OCI-M1 (cell line): ENCODE measurements around the gene TUG1.

Source experiments
- DNase-seq: peaks from one replicate; lab custom pipeline; 2025; lab: John Stamatoyannopoulos, UW

The TUG1 gene

GRCh38 chr22:30947816-30948454 is 21.1 kb upstream of the TUG1 start:
- peak; percentile 32 for DNase-seq

- DNase-seq, result no peak
These were observed 20.1 kb upstream of the TUG1 start for GRCh38 chr22:30948930-30949342.

- DNase-seq, result no peak
These were observed 19.0 kb upstream of the TUG1 start for GRCh38 chr22:30949934-30950660.

- no peak for DNase-seq
These were observed 15.9 kb upstream of the TUG1 start for GRCh38 chr22:30953206-30953605.

DNA sequence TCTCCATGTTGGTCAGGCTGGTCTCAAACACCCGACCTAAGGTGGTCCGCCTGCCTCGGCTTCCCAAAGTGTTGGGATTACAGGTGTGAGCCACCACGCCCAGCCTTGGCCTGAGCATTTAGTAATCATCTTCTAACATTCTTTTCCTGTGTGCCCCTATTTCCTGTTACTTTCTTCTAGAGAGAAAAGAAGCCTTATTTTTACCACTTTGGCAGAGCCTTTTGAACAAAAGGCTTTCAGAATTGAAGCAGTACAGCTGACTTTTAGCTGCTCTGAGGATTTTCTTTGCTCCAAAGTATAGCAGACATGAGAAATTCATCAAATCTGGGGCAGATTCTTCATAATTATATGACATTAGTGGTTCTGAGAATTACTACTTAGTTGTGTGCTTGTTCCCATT is 13.9 kb upstream of the TUG1 start:
- DNase-seq, result no peak

DNA sequence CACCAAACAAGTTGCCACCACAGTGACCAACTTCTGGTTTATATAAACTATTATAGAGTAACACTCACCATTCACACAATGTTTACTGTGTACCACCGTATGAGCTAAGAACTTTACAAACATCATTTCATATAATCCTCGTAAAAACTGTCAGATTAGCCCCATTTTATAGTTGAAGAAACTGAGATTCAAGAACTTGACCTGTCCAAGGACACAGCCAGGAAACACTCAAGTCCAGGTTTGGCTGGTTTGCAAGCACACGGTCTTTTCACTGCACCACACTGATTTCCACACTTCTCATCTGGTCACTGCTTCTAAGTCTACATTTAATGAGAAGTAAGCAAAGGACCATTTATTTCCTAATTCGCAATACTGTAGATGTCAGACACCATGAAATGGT is 4.2 kb upstream of the TUG1 start:
- DNase-seq, result no peak

DNA sequence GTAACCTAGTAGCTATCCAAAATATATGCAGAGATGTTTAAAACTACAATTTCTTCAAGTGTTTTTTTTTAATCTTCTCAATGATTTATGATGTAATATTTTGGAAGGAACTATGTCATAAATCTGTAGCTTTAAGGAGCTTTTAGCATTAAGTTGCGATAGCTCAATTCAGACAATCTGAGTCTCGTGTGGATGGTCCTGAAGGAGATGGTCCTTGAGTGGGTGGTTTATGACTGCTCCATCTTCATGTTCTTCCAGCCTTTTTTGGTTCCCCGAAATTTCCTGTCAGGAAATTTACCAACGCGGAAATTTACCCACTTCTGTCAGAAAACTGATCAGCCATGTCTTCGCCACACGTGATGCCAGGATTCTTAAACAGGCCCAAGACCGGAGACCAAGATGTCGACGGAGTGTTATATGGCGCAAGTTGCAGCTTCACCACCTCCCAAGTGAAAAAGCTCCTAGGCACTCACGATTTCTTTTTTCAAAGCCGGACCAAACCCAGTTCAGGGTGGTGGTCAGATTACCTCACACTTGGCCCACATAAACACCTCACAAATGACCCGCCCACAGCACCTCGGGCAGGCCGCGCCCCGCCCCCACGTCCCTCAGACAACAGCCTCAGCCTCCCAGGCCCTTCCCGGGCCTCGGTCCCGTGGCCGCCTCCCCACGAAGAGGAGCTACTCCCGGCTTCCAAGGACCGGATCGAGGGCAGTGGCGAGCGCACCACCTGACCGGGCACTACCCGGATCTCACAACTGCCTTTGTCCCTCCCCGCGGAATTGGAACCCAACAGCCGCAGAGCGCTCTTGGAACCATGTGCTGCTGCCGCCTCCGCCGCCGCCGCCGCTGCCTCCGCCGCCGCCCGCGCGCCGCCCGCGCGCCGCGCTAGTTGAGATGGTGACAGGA is 796 bp upstream of the TUG1 start, which contains the start of gene MORC2:
TSS of gene MORC2 (minus strand) at position 760 of the 909 bp plus-strand sequence. CDS start 885 bp downstream, outside the sequence.
- DNase-seq, result peak; percentile 84

DNA sequence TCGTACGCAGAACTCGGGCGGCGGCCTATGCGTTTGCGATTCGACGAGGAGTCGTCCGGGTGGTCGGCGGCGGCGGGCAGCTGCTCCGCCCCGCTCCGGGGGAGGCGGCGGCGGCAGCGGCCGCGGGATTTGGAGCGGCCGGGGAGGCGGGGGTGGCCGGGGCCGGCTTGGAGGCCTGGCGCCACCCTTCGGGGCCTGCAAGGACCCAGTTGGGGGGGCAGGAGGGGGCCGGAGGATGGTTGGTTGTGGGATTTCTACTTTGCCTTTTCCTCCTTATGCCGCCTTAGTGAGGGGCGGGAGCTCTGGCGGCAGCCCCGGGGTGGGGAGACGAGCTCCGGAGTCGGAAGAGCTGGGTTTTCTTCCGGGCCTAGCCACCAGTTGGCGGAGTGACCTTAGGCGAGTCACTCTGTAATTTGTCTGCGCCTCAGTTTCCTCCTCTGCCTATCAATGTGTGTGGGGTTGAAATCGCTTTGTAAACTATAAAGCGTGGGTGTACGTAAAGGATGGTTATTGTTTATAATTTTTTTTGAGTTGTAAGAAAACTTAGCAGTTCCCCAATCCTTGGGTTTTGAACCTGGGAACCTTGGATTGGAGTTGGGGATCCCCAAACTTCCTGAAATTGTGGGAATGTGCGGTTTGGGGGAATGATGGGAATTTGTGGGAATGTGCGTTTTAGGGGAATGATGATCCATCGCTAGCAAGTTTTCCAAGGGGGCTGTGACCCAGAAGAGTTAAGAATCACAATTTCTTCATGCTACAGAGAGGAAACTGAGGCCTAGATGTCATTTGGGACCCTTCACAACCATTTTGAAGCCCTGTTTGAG is 679 bp downstream of the TUG1 start:
- DNase-seq, result peak; percentile 72

DNA sequence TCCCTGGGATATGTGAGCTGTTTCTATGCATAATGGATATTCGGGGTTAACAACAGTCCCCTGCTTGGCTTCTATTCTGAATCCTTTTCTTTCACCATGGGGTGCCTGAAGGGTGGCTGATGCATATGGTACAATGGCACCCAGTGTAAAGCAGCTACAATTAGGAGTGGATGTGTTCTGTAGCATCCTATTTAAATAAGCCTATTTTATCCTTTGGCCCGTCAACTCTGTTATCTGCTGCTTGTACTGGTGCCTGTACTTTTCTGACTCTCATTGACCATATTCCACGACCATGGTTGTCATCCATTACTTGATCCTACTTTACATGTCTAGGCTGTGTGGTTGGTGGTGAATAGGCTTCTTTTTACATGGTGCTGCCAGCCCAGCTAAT is 1.3 kb downstream of the TUG1 start:
- DNase-seq, result no peak

DNA sequence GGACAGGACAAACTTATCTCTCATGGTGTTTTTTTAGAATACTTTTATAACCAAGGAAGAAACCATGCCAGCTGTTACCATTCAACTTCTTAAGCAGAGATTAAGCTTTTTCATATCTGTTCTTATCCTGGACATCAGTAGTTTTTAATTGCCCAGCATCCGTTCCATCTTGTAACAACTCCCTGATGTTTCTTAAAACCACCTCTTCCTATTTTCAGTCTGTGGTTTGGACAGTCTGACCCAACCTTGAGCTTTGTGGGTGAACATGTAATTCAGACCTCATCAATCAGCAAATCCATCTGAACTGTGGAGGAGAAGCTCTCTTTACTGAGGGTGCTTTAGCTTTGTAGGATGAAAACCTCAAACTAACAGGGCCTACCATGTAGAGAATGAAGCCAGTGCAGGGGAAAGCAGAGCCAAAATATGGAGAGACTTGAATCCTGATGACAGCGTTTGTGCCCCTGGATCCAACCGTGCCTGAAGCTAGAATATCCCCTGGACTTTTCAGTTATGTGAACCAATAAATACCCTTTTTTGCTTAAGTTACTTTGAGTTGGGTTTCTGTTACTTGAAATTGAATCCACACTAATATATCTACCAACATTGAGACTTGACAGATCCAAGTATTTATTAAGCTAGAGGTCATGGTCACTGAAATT is 9.4 kb downstream of the TUG1 start:
- peak; percentile 24 for DNase-seq

DNA sequence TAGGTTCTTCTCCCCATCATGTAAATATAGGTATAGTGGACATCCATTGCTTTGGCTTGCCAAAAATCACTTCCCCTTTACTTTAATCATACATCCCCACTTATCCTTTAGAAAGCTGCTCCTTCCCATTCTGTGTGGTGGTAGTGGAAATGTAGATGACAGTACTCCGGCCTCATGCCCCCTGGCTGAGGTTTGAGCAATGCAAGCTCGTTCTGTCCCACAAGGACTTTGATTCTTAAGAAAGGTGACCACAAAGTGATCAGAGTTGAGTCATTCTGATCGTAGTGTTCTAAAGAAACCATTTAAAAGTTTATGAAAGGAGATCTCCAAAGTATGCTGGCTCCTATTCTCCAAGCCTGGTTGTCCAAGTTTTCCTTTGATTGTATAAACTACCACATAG is 10.9 kb downstream of the TUG1 start:
- DNase-seq, result no peak

GRCh38 chr22:30982512-30982911 is 13.4 kb downstream of the TUG1 start:
- DNase-seq, result no peak

- no peak for DNase-seq
These were observed 15.3 kb downstream of the TUG1 start for GRCh38 chr22:30984317-30984716.

GRCh38 chr22:30985561-30986208 is 16.6 kb downstream of the TUG1 start:
- no peak for DNase-seq

GRCh38 chr22:30989474-30989873 is 20.4 kb downstream of the TUG1 start:
- peak; percentile 53 for DNase-seq

DNA sequence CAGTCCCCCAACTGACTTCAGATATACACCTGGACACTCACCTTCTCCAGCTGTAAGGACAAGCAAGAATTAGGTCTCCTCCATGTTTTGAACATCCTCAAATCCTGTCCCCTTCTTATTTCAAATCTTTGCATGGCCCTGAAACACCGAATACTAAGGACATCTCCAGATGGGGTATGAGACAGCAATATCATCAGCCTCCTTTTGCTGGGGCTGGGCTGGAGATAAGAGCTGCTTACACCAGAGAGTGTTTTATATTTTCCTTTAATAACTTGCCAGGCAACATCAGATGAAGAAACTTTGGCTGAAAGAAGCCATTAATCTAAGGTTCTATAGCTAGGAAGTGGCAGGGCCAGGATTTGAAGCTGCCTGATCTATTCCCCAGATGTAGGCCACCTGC is 21.6 kb downstream of the TUG1 start:
- DNase-seq, result peak; percentile 18

- DNase-seq, result no peak
These were observed 23.5 kb downstream of the TUG1 start for GRCh38 chr22:30992565-30992964.

GRCh38 chr22:30994960-30995359 is 25.9 kb downstream of the TUG1 start:
- peak; percentile 30 for DNase-seq

DNA sequence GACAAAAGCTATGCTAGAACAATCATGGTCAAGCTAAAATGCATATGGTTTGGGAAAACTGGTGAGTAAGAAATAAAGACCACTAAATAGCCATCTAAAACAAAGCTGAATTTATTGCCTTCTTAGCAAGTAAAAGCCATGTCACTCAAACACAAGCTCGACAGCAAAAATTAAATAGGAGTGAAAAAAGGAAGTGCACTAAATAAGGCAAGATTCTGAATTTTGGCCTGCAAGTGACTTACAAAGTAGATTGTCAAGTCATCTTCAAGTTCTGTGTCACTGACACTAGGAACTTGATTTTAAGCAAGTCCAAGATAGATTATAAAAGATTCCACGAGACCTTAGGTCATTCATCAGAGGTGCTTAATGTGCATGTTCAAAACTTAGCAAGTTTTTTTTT is 27.4 kb downstream of the TUG1 start:
- DNase-seq, result peak; percentile 54

GRCh38 chr22:30998329-30998728 is 29.3 kb downstream of the TUG1 start:
- peak; percentile 17 for DNase-seq
